ENCODE data around the gene MTARC1.

Gene MTARC1

DNA sequence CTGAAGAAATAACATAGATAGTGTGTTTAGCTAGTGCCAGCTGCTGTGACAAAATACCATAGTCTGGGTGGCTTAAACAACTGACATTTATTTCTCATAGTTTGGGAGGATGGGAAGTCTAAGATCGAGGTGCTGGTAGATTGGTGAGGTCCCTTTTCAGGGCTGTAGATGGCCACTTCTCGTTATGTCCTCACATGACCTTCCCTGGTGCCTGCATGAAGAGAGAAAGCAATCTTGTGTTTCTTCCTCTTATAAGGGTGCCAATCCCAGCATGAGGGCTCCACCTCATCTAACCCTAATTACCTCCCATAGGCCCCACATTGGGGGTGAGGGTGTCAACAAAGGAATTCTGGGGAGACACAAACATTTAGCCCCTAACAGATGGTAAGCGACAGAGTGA lies 29.3 kb upstream of the MTARC1 start:
- DNase-seq (ENCODE audit: low read depth, low spot score): no peak
- Histone ChIP-seq H3K9me3 (ENCODE audit: insufficient read depth, low read length) (no peaks in the 10 kb centered on the region), H3K27me3 (ENCODE audit: insufficient read depth, insufficient read length) (no peaks in the 10 kb centered on the region), H3K4me1 (ENCODE audit: insufficient read depth, insufficient read length) (no peaks in the 10 kb centered on the region), H3K4me3 (ENCODE audit: insufficient read length, low read depth) (no peak overlapping the region), H3K36me3 (ENCODE audit: insufficient read depth, insufficient read length, low read length) (peaks cover 32% of the 10 kb centered on the region), H3K9ac (ENCODE audit: insufficient read length, low read depth) (no peak overlapping the region)
- TF ChIP-seq SUZ12 (IDR thresholded peaks at IDR 0.05; ENCODE audit: extremely low read depth, insufficient read depth, insufficient read length) (no peak), ZNF274 (IDR thresholded peaks at IDR 0.05; ENCODE audit: low read depth, low read length) (no peak), YY1 (IDR thresholded peaks at IDR 0.05; ENCODE audit: insufficient read depth, insufficient read length) (no peak)

- Histone ChIP-seq H3K36me3 (ENCODE audit: insufficient read depth, insufficient read length, low read length) (peaks cover 38% of the 10 kb centered on the region), H3K4me1 (ENCODE audit: insufficient read depth, insufficient read length) (no peaks in the 10 kb centered on the region), H3K27me3 (ENCODE audit: insufficient read depth, insufficient read length) (no peaks in the 10 kb centered on the region), H3K9me3 (ENCODE audit: insufficient read depth, low read length) (no peaks in the 10 kb centered on the region), H3K9ac (ENCODE audit: insufficient read length, low read depth) (no peak overlapping the region), H3K4me3 (ENCODE audit: insufficient read length, low read depth) (no peak overlapping the region)
- no peak for DNase-seq (ENCODE audit: low read depth, low spot score)
- TF ChIP-seq YY1 (IDR thresholded peaks at IDR 0.05; ENCODE audit: insufficient read depth, insufficient read length): no peak
- TF ChIP-seq ZNF274 (IDR thresholded peaks at IDR 0.05; ENCODE audit: low read depth, low read length): no peak
- TF ChIP-seq SUZ12 (IDR thresholded peaks at IDR 0.05; ENCODE audit: extremely low read depth, insufficient read depth, insufficient read length): no peak
These were observed 27.6 kb upstream of the MTARC1 start for GRCh38 chr1:220759147-220759546.

- H3K36me3 ChIP-seq (ENCODE audit: insufficient read depth, insufficient read length, low read length): peaks cover 17% of the 10 kb centered on the region
- no peak overlapping the region for H3K9ac ChIP-seq (ENCODE audit: insufficient read length, low read depth)
- H3K9me3 ChIP-seq (ENCODE audit: insufficient read depth, low read length): no peaks in the 10 kb centered on the region
- no peak for TF ChIP-seq YY1 (IDR thresholded peaks at IDR 0.05; ENCODE audit: insufficient read depth, insufficient read length)
- no peak for TF ChIP-seq ZNF274 (IDR thresholded peaks at IDR 0.05; ENCODE audit: low read depth, low read length)
- TF ChIP-seq SUZ12 (IDR thresholded peaks at IDR 0.05; ENCODE audit: extremely low read depth, insufficient read depth, insufficient read length): no peak
- H3K4me1 ChIP-seq (ENCODE audit: insufficient read depth, insufficient read length): no peaks in the 10 kb centered on the region
- H3K4me3 ChIP-seq (ENCODE audit: insufficient read length, low read depth): no peak overlapping the region
- no peaks in the 10 kb centered on the region for H3K27me3 ChIP-seq (ENCODE audit: insufficient read depth, insufficient read length)
- no peak for DNase-seq (ENCODE audit: low read depth, low spot score)
These were observed 24.9 kb upstream of the MTARC1 start for GRCh38 chr1:220761688-220762427.

DNA sequence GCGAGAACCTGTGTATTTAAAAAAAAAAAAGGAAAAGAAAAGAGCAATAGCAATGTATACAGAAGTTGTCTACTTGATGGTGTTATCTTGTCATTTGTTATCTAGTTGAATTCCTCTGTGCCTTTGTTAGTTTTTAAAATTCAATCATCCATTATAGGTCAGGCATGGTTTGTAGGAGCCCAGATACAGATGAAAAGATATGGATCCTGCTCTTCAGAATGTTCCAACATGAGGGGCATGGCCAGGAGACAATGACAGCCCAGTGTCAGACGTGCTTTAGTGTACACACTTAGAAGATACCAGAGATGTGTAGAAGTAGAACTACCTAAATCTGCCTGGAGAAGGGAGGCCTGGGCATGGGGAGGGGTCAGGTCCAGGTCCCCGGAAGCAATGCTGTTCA lies 22.0 kb upstream of the MTARC1 start:
- Histone ChIP-seq H3K4me3 (ENCODE audit: insufficient read length, low read depth) (no peak overlapping the region), H3K36me3 (ENCODE audit: insufficient read depth, insufficient read length, low read length) (peaks cover 9% of the 10 kb centered on the region), H3K9me3 (ENCODE audit: insufficient read depth, low read length) (no peaks in the 10 kb centered on the region), H3K4me1 (ENCODE audit: insufficient read depth, insufficient read length) (no peaks in the 10 kb centered on the region), H3K27me3 (ENCODE audit: insufficient read depth, insufficient read length) (no peaks in the 10 kb centered on the region), H3K9ac (ENCODE audit: insufficient read length, low read depth) (no peak overlapping the region)
- no peak for DNase-seq (ENCODE audit: low read depth, low spot score)
- TF ChIP-seq ZNF274 (IDR thresholded peaks at IDR 0.05; ENCODE audit: low read depth, low read length) (no peak), SUZ12 (IDR thresholded peaks at IDR 0.05; ENCODE audit: extremely low read depth, insufficient read depth, insufficient read length) (no peak), YY1 (IDR thresholded peaks at IDR 0.05; ENCODE audit: insufficient read depth, insufficient read length) (no peak)

GRCh38 chr1:220767312-220768125 lies 19.2 kb upstream of the MTARC1 start:
- Histone ChIP-seq H3K4me3 (ENCODE audit: insufficient read length, low read depth) (no peak overlapping the region), H3K9ac (ENCODE audit: insufficient read length, low read depth) (no peak overlapping the region), H3K27me3 (ENCODE audit: insufficient read depth, insufficient read length) (no peaks in the 10 kb centered on the region), H3K9me3 (ENCODE audit: insufficient read depth, low read length) (no peaks in the 10 kb centered on the region), H3K4me1 (ENCODE audit: insufficient read depth, insufficient read length) (peaks cover 3% of the 10 kb centered on the region), H3K36me3 (ENCODE audit: insufficient read depth, insufficient read length, low read length) (peaks cover 7% of the 10 kb centered on the region)
- no peak for DNase-seq (ENCODE audit: low read depth, low spot score)
- TF ChIP-seq YY1 (IDR thresholded peaks at IDR 0.05; ENCODE audit: insufficient read depth, insufficient read length) (no peak), SUZ12 (IDR thresholded peaks at IDR 0.05; ENCODE audit: extremely low read depth, insufficient read depth, insufficient read length) (no peak), ZNF274 (IDR thresholded peaks at IDR 0.05; ENCODE audit: low read depth, low read length) (no peak)

DNA sequence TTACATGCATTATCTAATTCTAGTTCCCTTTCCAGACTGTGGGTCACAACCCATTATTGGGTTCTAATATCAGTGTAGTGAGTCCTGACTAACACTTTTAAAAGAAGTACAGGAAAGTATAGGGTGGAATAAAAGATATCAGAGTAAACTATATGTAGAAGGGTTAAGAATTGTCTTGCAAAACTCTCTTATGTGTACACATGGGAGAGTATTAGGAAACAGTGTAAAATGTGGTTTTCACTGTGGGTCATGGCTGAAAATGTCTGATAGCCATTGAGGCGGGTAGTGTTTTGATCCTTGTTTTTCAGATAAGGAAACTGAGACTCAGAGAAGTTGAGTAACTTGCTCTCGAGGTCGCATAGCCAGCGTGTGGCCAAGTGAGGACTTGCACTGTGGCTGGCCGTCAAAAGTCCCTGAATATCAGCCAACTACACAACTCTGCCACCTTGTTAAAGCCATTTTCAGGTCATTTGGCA lies 18.5 kb upstream of the MTARC1 start:
- no peak for TF ChIP-seq SUZ12 (IDR thresholded peaks at IDR 0.05; ENCODE audit: extremely low read depth, insufficient read depth, insufficient read length)
- TF ChIP-seq YY1 (IDR thresholded peaks at IDR 0.05; ENCODE audit: insufficient read depth, insufficient read length): no peak
- TF ChIP-seq ZNF274 (IDR thresholded peaks at IDR 0.05; ENCODE audit: low read depth, low read length): no peak
- peaks cover 2% of the 10 kb centered on the region for H3K36me3 ChIP-seq (ENCODE audit: insufficient read depth, insufficient read length, low read length)
- no peak for DNase-seq (ENCODE audit: low read depth, low spot score)

GRCh38 chr1:220769205-220769604 lies 17.5 kb upstream of the MTARC1 start:
- Histone ChIP-seq H3K9me3 (ENCODE audit: insufficient read depth, low read length) (no peaks in the 10 kb centered on the region), H3K9ac (ENCODE audit: insufficient read length, low read depth) (no peak overlapping the region), H3K27me3 (ENCODE audit: insufficient read depth, insufficient read length) (no peaks in the 10 kb centered on the region), H3K4me1 (ENCODE audit: insufficient read depth, insufficient read length) (peaks cover 3% of the 10 kb centered on the region), H3K36me3 (ENCODE audit: insufficient read depth, insufficient read length, low read length) (peaks cover 2% of the 10 kb centered on the region), H3K4me3 (ENCODE audit: insufficient read length, low read depth) (no peak overlapping the region)
- no peak for DNase-seq (ENCODE audit: low read depth, low spot score)
- TF ChIP-seq SUZ12 (IDR thresholded peaks at IDR 0.05; ENCODE audit: extremely low read depth, insufficient read depth, insufficient read length) (no peak), ZNF274 (IDR thresholded peaks at IDR 0.05; ENCODE audit: low read depth, low read length) (no peak), YY1 (IDR thresholded peaks at IDR 0.05; ENCODE audit: insufficient read depth, insufficient read length) (no peak)

More for the DNA sequence above, 18.5 kb upstream of the MTARC1 start:
- Histone ChIP-seq H3K4me3 (ENCODE audit: insufficient read length, low read depth) (no peak overlapping the region), H3K9me3 (ENCODE audit: insufficient read depth, low read length) (no peaks in the 10 kb centered on the region), H3K4me1 (ENCODE audit: insufficient read depth, insufficient read length) (peaks cover 3% of the 10 kb centered on the region), H3K9ac (ENCODE audit: insufficient read length, low read depth) (no peak overlapping the region), H3K27me3 (ENCODE audit: insufficient read depth, insufficient read length) (no peaks in the 10 kb centered on the region)

Measured in NT2/D1 (cell line).